Natural killer cell (primary cell): ENCODE results near the gene AUH. TPM values are rescaled to one million over a fixed set of nuclear protein-coding genes. Genes with fewer than 3 reads are reported as not detected.

ENCODE experiments used
- ATAC-seq, 3 donors: fragments of 150-1000 bp in 2 of 3; fragments of 200-7000 bp in 1 of 3; cut with Tn5 transposase; 1 replicate in 1 of 3; 2 replicates in 2 of 3; pipeline ENCODE4 v1.10.0; 2021; ENCODE audit warnings: mild to moderate bottlenecking in 2 of 3, moderate library complexity in 2 of 3
- DNase-seq, 2 donors: peaks; one replicate each; pipeline versions ENCODE4 v3.0.0 to v3.0.0-alpha.2; 2013 to 2021; ENCODE audit warnings: mixed read lengths in 1 of 2
- H3K27ac ChIP-seq: one replicate; pipeline ENCODE4 v1.5.1; 2013; ENCODE audit warnings: mild to moderate bottlenecking, low read length
- H3K27me3 ChIP-seq: one replicate; pipeline ENCODE4 v1.6.1; 2013; ENCODE audit warnings: low read length; ENCODE audit not compliant: control insufficient read depth, insufficient read depth
- H3K36me3 ChIP-seq: one replicate; pipeline ENCODE4 v1.6.1; 2013; ENCODE audit warnings: low read length; ENCODE audit not compliant: control insufficient read depth, insufficient read depth
- H3K4me1 ChIP-seq: one replicate; pipeline ENCODE4 v1.6.1; 2013; ENCODE audit warnings: low read length; ENCODE audit not compliant: control insufficient read depth, insufficient read depth
- H3K4me3 ChIP-seq: one replicate; pipeline ENCODE4 v1.5.1; 2013; ENCODE audit warnings: low read length
- H3K9me3 ChIP-seq: one replicate; pipeline ENCODE4 v1.6.1; 2013; ENCODE audit warnings: low read length; ENCODE audit not compliant: control insufficient read depth, insufficient read depth
- H3K27ac Mint-ChIP-seq, 2 donors: one replicate each; pipeline ENCODE4 v1.8.0; 2022; ENCODE audit warnings: mild to moderate bottlenecking in 2 of 2, mixed read lengths in 2 of 2, moderate library complexity in 1 of 2
- H3K27me3 Mint-ChIP-seq, 2 donors: one replicate each; pipeline ENCODE4 v1.8.0; 2022; ENCODE audit warnings: low read depth in 2 of 2, mixed read lengths in 2 of 2
- H3K36me3 Mint-ChIP-seq: one replicate; pipeline ENCODE4 v1.8.0; 2022; ENCODE audit warnings: mixed read lengths
- H3K4me1 Mint-ChIP-seq, 2 donors: one replicate each; pipeline ENCODE4 v1.8.0; 2022; ENCODE audit warnings: mixed read lengths in 2 of 2
- H3K4me3 Mint-ChIP-seq: one replicate; pipeline ENCODE4 v1.8.0; 2022; ENCODE audit warnings: mild to moderate bottlenecking, moderate library complexity, mixed read lengths
- H3K9me3 Mint-ChIP-seq, 2 donors: one replicate each; pipeline ENCODE4 v1.8.0; 2022; ENCODE audit warnings: mixed read lengths in 2 of 2
- CTCF ChIP-seq: fragments of 200-600 bp; IDR thresholded peaks from one replicate; pipeline ENCODE4 v1.8.0; 2022; ENCODE audit warnings: antibody characterized with exemption
- WGBS: methylation state at CpG from one replicate; pipeline ENCODE4 v1.1.7; 2013; ENCODE audit warnings: missing lambda C conversion rate; ENCODE audit not compliant: insufficient coverage; 5-methylcytosine and 5-hydroxymethylcytosine counted together
- intact Hi-C: fragments of 100-400 bp; cut with micrococcal nuclease; formaldehyde crosslinking; loops from one replicate; pipeline ENCODE4 v1.14.2; 2022
- total RNA-seq, 4 donors: library from RNA; stranded (reverse); fragments of 120-200 nt in 1 of 4; gene quantifications; one replicate each; pipeline versions ENCODE4 v1.2.3 to v1.2.4, GENCODE V29; 2013 to 2022

Gene AUH
- total RNA-seq, 3 donors from 2014 or later (not counting 1 experiment from before 2014, with no cell fraction given), result 26.7 to 36.6 (median 34.9) TPM

- intact Hi-C loops, result loop anchor here (1.0 to 5.0 kb wide), 4 partner anchors 16 to 59 kb away; no protein-coding TSS in a partner anchor
- peak overlapping the region; percentile 81 for H3K27ac ChIP-seq
- peak; percentile 49 to 79 (median 68) for ATAC-seq
- no peaks in the 10 kb centered on the region for H3K36me3 ChIP-seq
- H3K9me3 ChIP-seq, result no peaks in the 10 kb centered on the region
- under 1% methylated on average over 38 of the region's 38 CpGs for WGBS
- Mint-ChIP-seq H3K4me1 (peaks cover 49 to 55% of the 10 kb centered on the region in 2 donors), H3K4me3 (peak overlapping the region; percentile 92), H3K36me3 (no peaks in the 10 kb centered on the region), H3K9me3 (no peaks in the 10 kb centered on the region), H3K27me3 (no peaks in the 10 kb centered on the region), H3K27ac (peak overlapping the region; percentile 95 to 98)
- peak overlapping the region; percentile 44 for H3K4me3 ChIP-seq
- no peak for TF ChIP-seq CTCF
- DNase-seq, result peak; percentile 62 to 73
- peaks cover 48% of the 10 kb centered on the region for H3K4me1 ChIP-seq
- H3K27me3 ChIP-seq, result no peaks in the 10 kb centered on the region
These were observed 168.5 kb downstream of the AUH start for GRCh38 chr9:91193087-91193657.

GRCh38 chr9:91192381-91193086, 169.2 kb downstream of the AUH start:
- WGBS, result 26% methylated on average over 5 of the region's 7 CpGs
- peaks cover 48% of the 10 kb centered on the region for H3K4me1 ChIP-seq
- Mint-ChIP-seq H3K27ac (peak overlapping the region; percentile 95 to 98), H3K9me3 (no peaks in the 10 kb centered on the region), H3K4me3 (peak overlapping the region; percentile 92), H3K27me3 (no peaks in the 10 kb centered on the region), H3K4me1 (peaks cover 43 to 48% of the 10 kb centered on the region in 2 donors), H3K36me3 (no peaks in the 10 kb centered on the region)
- DNase-seq (no peak), ATAC-seq (no peak)
- intact Hi-C loops, result loop anchor here (1.0 to 5.0 kb wide), 4 partner anchors 16 to 60 kb away; no protein-coding TSS in a partner anchor
- TF ChIP-seq CTCF, result no peak
- H3K27ac ChIP-seq, result peak overlapping the region; percentile 81
- peak overlapping the region; percentile 44 for H3K4me3 ChIP-seq
- H3K36me3 ChIP-seq, result no peaks in the 10 kb centered on the region
- H3K9me3 ChIP-seq, result no peaks in the 10 kb centered on the region
- no peaks in the 10 kb centered on the region for H3K27me3 ChIP-seq

- H3K9me3 ChIP-seq, result no peaks in the 10 kb centered on the region
- H3K27me3 ChIP-seq, result no peaks in the 10 kb centered on the region
- peaks cover 54% of the 10 kb centered on the region for H3K4me1 ChIP-seq
- WGBS, result 68% methylated on average over 18 of the region's 18 CpGs
- no peaks in the 10 kb centered on the region for H3K36me3 ChIP-seq
- ATAC-seq (no peak), DNase-seq (no peak)
- H3K27ac ChIP-seq, result peak overlapping the region; percentile 81
- H3K4me1 Mint-ChIP-seq, result peaks cover 50 to 54% of the 10 kb centered on the region in 2 donors
- no peaks in the 10 kb centered on the region for H3K27me3 Mint-ChIP-seq
- intact Hi-C loops, result loop anchor here (2.0 to 5.0 kb wide), 2 partner anchors 17 to 61 kb away; no protein-coding TSS in a partner anchor
- peak overlapping the region; percentile 95 to 98 for H3K27ac Mint-ChIP-seq
- no peaks in the 10 kb centered on the region for H3K9me3 Mint-ChIP-seq
- no peak overlapping the region for H3K4me3 ChIP-seq
- no peaks in the 10 kb centered on the region for H3K36me3 Mint-ChIP-seq
- TF ChIP-seq CTCF, result no peak
- H3K4me3 Mint-ChIP-seq, result peak overlapping the region; percentile 67
These were observed 170.0 kb downstream of the AUH start for GRCh38 chr9:91191411-91192380.
